ENCODE measurements around the gene SUSD4.
"Not testable (repeated sequence)": the region's sequence is repeated elsewhere in the genome, so short reads cannot be mapped to it uniquely, and the experiment has no call there.

Gene SUSD4

GRCh38 chr1:223271085-223271781 lies 92.7 kb downstream of the SUSD4 start:
- TF ChIP-seq ZNF274 (IDR thresholded peaks at IDR 0.05; ENCODE audit: low read depth, low read length) = no peak
- H3K4me3 ChIP-seq (ENCODE audit: low read length) = no peak overlapping the region

GRCh38 chr1:223270155-223270554 lies 93.8 kb downstream of the SUSD4 start:
- no peak for TF ChIP-seq ZNF274 (IDR thresholded peaks at IDR 0.05; ENCODE audit: low read depth, low read length)
- H3K4me3 ChIP-seq (ENCODE audit: low read length) = no peak overlapping the region

- no peak overlapping the region for H3K4me3 ChIP-seq (ENCODE audit: low read length)
- no peak for TF ChIP-seq ZNF274 (IDR thresholded peaks at IDR 0.05; ENCODE audit: low read depth, low read length)
Observed at GRCh38 chr1:223269006-223269405, 95.0 kb downstream of the SUSD4 start.

- H3K4me3 ChIP-seq (ENCODE audit: low read length) = no peak overlapping the region
- TF ChIP-seq ZNF274 (IDR thresholded peaks at IDR 0.05; ENCODE audit: low read depth, low read length) = no peak
Observed at GRCh38 chr1:223266632-223267172, 97.3 kb downstream of the SUSD4 start.

- H3K4me3 ChIP-seq (ENCODE audit: low read length) = no peak overlapping the region
- no peak for TF ChIP-seq ZNF274 (IDR thresholded peaks at IDR 0.05; ENCODE audit: low read depth, low read length)
Observed at GRCh38 chr1:223264983-223265908, 98.7 kb downstream of the SUSD4 start.

GRCh38 chr1:223264529-223264928 lies 99.4 kb downstream of the SUSD4 start:
- no peak for TF ChIP-seq ZNF274 (IDR thresholded peaks at IDR 0.05; ENCODE audit: low read depth, low read length)
- H3K4me3 ChIP-seq (ENCODE audit: low read length) = no peak overlapping the region

- TF ChIP-seq ZNF274 (IDR thresholded peaks at IDR 0.05; ENCODE audit: low read depth, low read length) = no peak
- H3K4me3 ChIP-seq (ENCODE audit: low read length) = no peak overlapping the region
Observed at GRCh38 chr1:223261914-223262313, 102.1 kb downstream of the SUSD4 start.

GRCh38 chr1:223260712-223261111 lies 103.3 kb downstream of the SUSD4 start:
- TF ChIP-seq ZNF274 (IDR thresholded peaks at IDR 0.05; ENCODE audit: low read depth, low read length) = no peak
- no peak overlapping the region for H3K4me3 ChIP-seq (ENCODE audit: low read length)

GRCh38 chr1:223259462-223259861 lies 104.5 kb downstream of the SUSD4 start:
- TF ChIP-seq ZNF274 (IDR thresholded peaks at IDR 0.05; ENCODE audit: low read depth, low read length) = no peak
- H3K4me3 ChIP-seq (ENCODE audit: low read length) = no peak overlapping the region

GRCh38 chr1:223258751-223259198 lies 105.2 kb downstream of the SUSD4 start:
- no peak overlapping the region for H3K4me3 ChIP-seq (ENCODE audit: low read length)
- TF ChIP-seq ZNF274 (IDR thresholded peaks at IDR 0.05; ENCODE audit: low read depth, low read length) = no peak

GRCh38 chr1:223257856-223258550 lies 106.0 kb downstream of the SUSD4 start:
- TF ChIP-seq ZNF274 (IDR thresholded peaks at IDR 0.05; ENCODE audit: low read depth, low read length) = no peak
- H3K4me3 ChIP-seq (ENCODE audit: low read length) = no peak overlapping the region

- no peak overlapping the region for H3K4me3 ChIP-seq (ENCODE audit: low read length)
- no peak for TF ChIP-seq ZNF274 (IDR thresholded peaks at IDR 0.05; ENCODE audit: low read depth, low read length)
Observed at GRCh38 chr1:223256034-223256433, 107.9 kb downstream of the SUSD4 start.

- no peak overlapping the region for H3K4me3 ChIP-seq (ENCODE audit: low read length)
- no peak for TF ChIP-seq ZNF274 (IDR thresholded peaks at IDR 0.05; ENCODE audit: low read depth, low read length)
Observed at GRCh38 chr1:223253916-223254315, 110.1 kb downstream of the SUSD4 start.

- H3K4me3 ChIP-seq (ENCODE audit: low read length) = not testable (repeated sequence)
Observed at GRCh38 chr1:223251387-223251786, 112.6 kb downstream of the SUSD4 start.

Data from GM08714 (cell line).